SIG-M5 treated with dmso at 0.1 percent for 504 hours (cell line): ENCODE data around the gene NEK5.
"Not testable (repeated sequence)": the region's sequence is repeated elsewhere in the genome, so short reads cannot be mapped to it uniquely, and the experiment has no call there.

Experiments used
- DNase-seq: peaks from one replicate; lab custom pipeline; 2025; ENCODE audit not compliant: unreplicated experiment; lab: John Stamatoyannopoulos, UW

NEK5 gene

GRCh38 chr13:52147225-52147624 is 18.4 kb upstream of the NEK5 start:
- no peak for DNase-seq

DNA sequence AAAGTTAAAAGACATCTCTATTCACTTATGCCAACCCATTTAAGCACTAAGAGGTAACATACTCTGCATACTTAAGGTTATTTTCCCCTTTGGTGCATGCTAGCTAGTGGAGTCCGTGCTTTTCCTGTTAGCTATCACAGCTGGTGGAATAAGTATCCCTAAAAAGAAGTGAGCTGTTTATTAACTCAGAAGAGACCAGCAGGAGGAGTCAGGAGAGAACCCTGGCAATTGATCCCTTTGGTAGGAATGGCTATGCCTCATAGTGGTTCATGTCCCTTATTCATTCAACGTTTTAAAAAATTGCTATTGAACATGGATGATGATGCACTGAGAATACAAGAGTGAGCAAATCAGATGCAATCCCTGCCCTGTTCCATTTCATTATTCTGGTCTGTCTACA is 12.4 kb upstream of the NEK5 start:
- no peak for DNase-seq

GRCh38 chr13:52137489-52137888 is 8.6 kb upstream of the NEK5 start:
- DNase-seq: no peak

- DNase-seq: no peak
Observed at GRCh38 chr13:52136763-52137162, 7.9 kb upstream of the NEK5 start.

GRCh38 chr13:52130641-52131040 is 1.8 kb upstream of the NEK5 start:
- DNase-seq: no peak

DNA sequence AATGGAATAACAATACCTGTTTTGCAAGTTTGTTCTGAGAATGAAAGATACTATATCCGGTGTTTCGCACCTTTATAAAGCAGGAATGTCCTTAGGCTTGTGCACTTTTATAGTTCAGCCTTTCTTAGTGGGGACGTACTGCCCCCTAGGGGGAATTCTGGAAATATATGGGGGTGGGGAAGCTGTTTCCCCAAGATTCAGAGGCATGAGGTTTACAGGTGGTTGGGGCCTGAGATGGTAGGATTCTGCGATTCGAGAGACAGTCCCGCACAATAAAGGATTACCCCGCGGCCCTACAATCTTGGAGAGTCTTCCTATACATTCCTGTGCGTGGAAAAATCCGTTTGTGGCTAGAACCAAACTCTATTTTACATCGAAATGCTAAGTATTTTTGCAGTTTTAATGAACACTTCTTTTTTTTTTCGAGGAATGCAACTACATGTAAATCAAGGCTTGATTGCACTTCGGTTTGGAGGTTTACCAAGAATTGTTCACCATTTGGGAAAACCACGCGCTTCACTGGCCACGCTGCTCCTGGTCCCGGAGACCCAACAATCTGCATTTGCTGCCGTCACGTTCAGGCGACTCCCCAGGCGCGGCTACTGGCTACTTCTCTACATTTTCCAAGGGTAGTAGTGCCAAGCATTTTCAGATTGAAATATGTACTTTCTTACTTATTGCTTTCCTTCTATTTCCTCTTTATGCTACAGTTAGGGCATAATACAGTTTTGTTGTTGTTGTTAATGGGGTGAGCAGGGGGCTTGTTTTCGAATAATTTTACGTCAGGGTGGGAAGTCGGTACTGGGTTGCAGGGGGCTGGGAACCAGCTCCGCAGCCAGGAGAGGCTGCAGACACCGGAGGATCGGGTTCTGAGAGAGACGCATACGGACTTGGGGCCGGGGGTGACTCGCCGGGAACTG is 830 bp downstream of the NEK5 start:
- DNase-seq: peak; percentile 76

DNA sequence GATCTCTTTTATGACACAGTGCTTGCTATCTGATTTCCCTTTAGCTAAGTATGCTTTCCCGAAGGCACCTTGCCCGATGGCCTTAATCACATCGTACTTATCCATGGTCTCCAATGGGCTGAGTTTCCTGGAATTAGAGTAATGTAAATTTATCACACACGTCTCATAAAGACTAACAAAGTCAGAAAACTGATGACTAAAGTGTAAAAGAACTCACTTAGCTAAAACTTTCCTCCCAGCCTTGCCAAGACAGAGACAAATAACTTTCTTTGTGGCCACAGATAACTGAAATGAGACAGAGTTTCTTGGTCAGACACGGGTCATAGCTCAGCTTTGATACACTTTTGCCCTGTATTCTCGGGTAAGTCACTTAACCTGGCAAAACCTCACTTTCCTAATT is 1.5 kb downstream of the NEK5 start:
- no peak for DNase-seq

DNA sequence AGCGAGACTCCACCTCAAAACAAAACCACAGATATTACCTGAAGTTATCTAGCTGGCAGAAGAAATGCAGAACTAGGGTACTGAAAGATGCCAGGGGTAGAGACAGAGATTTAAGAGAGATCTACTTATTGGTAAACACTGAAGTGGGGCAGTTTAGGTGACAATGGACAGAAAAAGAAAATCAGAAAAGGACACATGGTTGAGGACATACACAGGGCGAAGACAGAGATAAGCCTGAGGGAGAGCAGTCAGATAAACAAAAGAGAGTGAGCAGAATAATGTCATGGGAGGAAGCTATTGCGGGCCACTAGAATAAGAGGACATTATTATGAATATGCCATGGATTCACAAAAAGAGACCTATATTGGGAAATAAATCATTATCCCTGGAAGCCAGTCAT is 3.3 kb downstream of the NEK5 start:
- DNase-seq: no peak

DNA sequence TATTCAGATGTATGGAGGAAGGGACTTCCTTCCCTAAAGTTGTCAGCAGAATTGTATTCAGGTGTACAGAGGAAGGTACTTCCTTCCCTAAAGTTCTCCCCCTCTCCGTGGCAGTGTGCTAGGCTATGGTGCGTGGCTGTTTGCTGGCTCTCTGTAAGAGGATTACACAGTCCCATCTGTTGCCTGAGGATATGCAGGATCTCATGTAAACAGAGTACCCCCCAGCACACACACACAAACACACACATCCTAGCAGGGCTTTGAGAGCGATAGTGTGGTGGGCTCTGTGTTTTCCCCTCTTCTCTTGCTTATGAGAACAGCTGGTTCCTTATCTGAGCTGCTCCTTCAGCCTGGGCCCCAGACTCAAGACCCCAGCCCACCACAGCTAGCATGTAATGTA is 10.3 kb downstream of the NEK5 start:
- DNase-seq: no peak

DNA sequence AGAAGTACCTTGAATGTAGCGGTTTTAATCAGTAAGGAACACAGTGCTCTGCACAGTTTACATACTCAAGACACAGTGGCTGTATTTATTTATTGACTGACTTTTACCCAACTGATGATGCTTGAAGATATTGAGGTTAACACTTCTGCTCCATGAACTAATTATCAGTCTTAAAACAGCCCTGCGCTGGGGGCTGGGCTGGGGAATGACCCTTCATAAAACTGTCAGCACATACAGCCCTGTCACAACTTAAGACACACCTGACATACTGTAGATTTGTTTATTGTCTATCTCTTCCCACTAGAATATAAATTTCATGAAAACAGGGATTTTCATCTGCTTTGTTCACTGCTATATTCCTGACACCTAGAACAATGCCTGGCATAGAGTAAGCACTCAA is 10.8 kb downstream of the NEK5 start:
- DNase-seq: no peak

GRCh38 chr13:52112591-52112990 is 16.3 kb downstream of the NEK5 start:
- no peak for DNase-seq

- no peak for DNase-seq
Observed at GRCh38 chr13:52109116-52109670, 19.7 kb downstream of the NEK5 start.

DNA sequence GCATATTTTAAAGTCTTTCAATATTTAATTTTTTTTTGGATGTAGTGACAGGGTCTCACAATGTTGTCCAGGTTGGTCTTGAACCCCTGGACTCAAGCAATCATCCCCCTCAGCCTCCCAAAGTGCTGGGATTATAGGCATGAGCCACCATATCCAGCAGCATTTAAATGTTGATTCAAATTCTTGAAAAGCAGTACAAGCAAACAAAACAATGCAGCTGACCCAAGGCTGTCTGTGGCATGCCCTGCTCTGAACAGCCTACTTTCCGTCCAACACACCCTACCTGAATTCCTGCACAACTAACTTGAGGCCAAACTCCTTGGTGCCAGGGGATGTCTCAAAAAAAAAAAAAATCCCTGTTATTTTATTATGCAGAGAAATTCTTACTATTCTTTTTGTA is 23.0 kb downstream of the NEK5 start:
- no peak for DNase-seq

DNA sequence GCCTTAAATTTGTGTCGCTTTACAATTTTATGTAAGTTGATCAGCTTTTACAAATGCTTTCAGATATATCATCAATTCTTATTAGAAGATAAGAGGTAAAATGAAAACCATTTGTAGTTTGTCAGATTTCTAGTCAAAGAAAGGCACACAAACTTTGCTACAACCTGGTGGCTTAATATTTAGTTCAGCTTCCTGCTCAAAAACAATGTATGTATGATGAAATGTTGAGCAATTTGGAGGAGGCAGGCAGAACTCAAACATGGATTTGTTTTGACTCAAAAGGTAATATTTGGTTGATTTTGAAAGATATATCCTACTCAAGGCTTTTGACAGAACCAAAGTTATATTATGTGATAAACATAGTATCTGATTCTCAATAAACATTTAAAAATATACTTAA is 24.2 kb downstream of the NEK5 start:
- DNase-seq: peak; percentile 51

GRCh38 chr13:52103386-52103785 is 25.5 kb downstream of the NEK5 start:
- no peak for DNase-seq

GRCh38 chr13:52102423-52102822 is 26.4 kb downstream of the NEK5 start:
- not testable (repeated sequence) for DNase-seq

DNA sequence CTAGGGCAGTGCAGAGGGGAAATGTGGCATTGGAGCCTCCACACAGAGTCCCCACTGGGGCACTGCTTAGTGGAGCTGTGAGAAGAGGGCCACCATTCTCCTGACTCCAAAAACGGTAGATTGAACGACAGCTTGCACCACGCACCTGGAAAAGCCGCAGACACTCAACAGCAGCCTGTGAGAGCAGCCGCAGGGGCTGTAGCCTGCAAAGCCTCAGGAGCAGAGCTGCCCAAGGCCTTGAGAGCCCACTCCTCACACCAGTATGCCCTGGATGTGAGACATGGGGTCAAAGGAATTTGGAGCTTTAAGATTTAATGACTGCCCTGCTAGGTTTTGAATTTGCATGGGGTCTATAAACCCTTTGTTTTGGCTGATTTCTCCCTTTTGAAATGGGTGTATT is 31.7 kb downstream of the NEK5 start:
- no peak for DNase-seq

DNA sequence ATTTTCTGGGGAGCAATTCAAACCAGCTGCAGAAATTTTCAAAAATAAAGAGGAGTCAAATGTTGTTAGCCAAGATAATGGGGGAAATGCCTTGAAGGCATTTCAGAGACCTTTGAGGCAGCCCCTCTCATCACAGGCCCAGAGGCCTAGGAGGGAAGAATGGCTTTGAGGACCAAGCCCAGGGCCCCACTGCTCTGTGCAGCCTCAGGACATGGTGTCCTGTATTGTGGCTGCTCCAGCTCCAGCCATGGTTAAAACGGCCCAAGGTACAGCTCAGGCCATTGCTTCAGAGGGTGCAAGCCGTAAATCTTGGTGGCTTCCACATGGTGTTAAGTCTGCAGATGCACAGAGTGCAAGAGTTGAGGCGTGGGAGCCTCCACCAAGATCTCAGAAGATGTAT is 32.1 kb downstream of the NEK5 start:
- DNase-seq: no peak

GRCh38 chr13:52096062-52096461 is 32.8 kb downstream of the NEK5 start:
- DNase-seq: no peak

GRCh38 chr13:52092087-52092486 is 36.8 kb downstream of the NEK5 start:
- DNase-seq: no peak

- DNase-seq: no peak
Observed at GRCh38 chr13:52091473-52091872, 37.4 kb downstream of the NEK5 start.

DNA sequence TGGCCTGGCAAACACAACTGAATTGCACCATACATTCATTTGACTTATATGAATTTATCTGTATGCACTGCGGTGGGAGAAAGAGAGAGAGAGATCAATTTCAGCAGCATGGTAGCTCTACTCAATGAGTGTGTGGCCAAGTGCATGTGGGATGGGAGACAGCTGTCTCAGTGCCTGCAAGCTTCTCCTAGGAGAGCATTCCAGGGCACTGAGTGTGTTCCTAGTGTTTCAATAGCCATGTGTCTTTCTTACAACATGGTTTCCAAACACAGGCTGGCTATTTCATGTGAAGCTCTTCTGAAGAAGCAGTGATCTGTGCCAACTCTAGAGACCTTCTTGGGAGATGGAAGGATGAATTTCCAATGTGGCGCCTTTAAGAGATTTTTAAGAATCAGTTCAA is 43.5 kb downstream of the NEK5 start:
- DNase-seq: no peak

GRCh38 chr13:52084981-52085380 is 43.9 kb downstream of the NEK5 start:
- DNase-seq: not testable (repeated sequence)
